Inferior parietal cortex (tissue), 1 donor: ENCODE results near the gene SCARB1.

Experiments
- DNase-seq: peaks from one replicate; pipeline ENCODE4 v3.0.0-alpha.2; 2016; ENCODE audit errors: extremely low spot score

SCARB1 gene

GRCh38 chr12:124774462-124775167, 89.0 kb downstream of the SCARB1 start:
- peak; percentile 77 for DNase-seq

DNA sequence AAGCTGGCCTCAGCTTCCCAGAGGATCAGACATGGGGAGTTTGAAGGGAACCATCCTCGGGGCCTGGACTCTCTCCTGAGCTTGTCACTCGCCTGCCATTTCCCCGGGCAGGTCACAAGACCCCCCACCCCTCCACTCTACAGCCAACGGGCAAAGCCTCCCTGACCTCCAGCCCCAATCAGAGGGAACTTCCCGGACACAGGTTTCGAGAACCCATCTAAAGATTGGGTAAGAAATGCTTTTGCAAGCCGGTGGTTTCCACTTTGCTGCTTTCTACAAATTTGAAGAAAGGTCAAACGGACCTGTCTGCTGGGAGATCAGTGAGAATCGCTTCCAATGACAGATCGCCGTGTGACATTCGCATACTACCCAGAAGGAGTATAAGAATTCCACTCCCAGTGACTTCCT, 89.6 kb downstream of the SCARB1 start:
- no peak for DNase-seq

DNA sequence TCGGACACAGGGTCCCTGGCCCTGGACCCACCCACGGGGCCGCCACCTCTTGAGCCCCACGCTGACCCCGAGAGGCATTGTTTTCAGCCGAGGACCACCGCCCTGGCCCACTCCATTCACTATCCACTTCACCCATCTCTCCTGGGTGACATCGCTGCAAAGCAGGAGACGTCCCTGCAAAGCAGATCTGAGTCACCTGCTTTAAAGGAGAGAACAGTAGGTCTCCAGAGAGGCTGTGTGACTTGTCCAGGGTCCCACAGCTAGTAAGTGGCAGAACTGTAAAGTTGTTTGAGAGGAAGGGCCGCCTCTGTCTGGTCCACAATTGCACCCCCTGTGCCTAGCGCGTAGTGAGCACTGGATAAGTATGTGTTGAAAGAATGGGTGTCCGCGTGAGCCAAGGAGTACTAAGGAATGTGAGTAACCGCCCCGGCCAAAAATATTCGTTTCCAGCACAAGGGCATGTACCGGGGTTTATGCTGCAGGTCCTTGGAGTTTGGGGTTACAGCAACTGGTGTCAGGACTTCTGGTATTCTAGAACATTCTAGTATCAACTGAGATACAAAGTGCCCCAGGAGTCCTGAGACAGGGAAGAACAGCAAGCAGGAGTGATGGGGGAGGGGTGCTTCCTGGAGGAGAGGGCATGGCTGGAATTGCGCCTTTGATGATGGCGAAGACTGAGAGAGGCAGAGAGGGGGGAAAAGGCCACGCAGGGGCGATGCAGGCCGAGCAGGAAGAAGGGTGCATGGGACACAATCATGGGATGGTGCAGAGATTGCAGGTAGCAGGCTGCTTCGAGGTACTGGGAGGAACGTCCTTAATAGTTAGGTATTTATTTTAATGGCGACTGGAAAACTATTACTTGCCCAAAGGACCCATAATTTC, 91.1 kb downstream of the SCARB1 start:
- DNase-seq, result no peak

GRCh38 chr12:124771462-124772288, 92.0 kb downstream of the SCARB1 start:
- peak; percentile 92 for DNase-seq

DNA sequence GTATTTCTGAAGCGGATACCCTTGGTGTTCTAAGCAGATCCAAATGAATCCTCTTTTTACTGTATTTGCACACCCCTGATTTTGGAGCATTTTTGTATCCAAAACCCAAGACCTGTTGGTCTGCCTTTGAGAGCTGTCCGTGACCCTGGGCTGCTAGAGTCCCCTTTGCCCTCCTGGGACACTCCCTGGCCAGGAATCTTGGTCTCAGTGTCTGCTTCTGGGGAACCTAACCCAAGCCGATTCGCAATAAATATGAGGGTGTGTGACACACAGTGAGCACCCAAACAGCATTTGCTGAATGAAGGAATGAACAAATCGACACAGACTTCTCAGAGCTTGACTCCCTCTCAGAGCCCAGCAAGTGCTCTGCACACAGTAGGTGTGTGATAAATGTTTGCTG, 92.9 kb downstream of the SCARB1 start:
- DNase-seq, result no peak

DNA sequence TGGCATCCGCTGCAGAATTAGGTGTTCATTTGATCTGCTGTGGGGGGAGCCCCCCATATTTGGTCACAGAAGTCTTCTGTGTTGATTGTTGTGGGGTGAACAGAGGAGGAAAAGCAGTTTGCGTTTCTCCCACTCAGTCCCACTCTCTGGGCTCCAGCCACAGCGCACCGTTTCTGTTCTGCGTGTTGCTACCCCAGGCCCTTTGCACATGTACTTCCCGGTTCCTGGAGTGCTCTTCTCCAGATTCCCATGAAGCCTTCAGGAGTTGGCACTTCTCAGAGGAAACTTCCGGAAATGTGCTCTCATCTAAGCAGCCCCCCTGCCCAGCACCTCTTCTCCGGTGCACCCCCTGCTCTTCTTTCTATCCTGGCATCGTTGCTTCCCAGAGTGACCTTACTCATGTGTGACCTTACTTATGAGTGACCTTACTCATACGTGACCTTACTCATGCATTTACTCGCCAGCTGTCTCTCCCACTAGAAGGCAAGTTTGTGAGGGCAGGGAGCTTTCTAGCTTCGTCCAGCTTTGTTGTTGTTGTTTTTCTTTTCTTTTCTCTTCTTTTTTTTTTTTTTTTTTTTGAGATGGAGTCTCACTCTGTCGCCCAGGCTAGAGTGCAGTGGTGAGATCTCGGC, 93.7 kb downstream of the SCARB1 start:
- DNase-seq, result no peak

DNA sequence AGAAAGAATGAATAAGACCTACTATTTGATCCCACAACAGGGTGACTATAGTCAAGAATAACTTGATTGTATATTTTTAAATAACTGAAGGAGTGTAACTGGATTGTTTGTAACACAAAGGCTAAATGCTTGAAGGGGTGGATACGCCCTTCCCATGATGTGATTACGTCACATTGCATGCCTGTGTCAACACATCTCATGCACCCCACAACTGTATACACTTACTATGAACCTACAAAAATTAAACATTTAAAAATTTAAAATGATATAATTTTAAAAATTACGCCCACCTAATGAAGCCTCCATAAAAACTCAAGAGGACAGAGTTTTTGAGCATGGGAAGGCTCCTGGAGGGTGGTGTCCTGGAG, 94.5 kb downstream of the SCARB1 start:
- no peak for DNase-seq

GRCh38 chr12:124768452-124769162, 95.1 kb downstream of the SCARB1 start:
- no peak for DNase-seq

- peak; percentile 87 for DNase-seq
Observed at GRCh38 chr12:124767066-124767821, 96.4 kb downstream of the SCARB1 start.

DNA sequence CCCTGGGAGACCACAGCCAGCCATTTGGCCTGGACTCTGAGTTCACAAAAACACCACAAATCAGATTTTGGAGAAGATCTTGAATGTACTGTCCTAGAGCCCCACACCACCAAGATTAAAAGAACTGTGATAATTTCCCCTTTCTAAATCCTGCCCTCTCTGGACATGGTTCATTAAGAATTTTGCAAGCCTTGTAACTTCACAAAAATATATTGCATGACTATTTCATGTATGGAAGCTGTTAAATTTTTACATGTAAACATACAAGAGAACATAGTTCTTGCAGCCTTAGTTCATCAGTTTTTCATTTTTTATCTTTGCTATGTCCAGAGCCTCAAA, 97.0 kb downstream of the SCARB1 start:
- DNase-seq, result no peak

- no peak for DNase-seq
Observed at GRCh38 chr12:124765581-124766489, 97.8 kb downstream of the SCARB1 start.

DNA sequence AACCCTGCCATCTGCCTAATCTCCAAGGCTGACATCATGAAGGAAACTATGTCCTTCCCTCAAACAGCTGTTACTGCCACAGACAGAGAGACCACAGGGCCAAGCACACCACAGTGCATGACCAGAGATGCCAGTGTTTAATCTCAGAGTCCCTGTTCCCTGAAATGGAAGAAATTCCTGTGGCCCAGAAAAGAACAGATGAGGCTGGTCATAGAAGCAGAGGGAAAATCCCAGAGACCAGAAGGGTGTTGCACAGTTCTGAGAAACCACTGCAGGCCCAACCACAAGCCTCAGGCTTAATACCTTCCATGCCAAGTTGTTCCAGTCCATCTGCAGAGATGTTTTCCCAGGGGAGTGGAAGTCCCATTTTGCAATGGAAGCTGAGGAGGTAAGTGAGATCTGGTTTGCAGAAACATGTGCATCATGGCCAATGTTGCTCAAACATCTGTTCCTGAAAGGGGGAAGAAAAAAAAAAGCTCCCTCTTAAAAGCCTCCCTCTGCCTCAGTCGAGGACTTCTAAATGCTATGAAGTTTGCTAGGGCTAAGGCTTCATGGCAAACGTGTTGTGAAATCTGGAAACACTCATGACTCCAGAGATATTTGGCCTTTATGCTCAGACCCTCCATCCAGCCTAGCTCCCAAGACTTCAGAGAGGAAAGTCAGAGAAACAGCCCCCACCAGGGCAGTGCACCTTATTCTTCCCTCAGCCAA, 98.6 kb downstream of the SCARB1 start:
- no peak for DNase-seq

GRCh38 chr12:124764451-124764850, 99.2 kb downstream of the SCARB1 start:
- no peak for DNase-seq

DNA sequence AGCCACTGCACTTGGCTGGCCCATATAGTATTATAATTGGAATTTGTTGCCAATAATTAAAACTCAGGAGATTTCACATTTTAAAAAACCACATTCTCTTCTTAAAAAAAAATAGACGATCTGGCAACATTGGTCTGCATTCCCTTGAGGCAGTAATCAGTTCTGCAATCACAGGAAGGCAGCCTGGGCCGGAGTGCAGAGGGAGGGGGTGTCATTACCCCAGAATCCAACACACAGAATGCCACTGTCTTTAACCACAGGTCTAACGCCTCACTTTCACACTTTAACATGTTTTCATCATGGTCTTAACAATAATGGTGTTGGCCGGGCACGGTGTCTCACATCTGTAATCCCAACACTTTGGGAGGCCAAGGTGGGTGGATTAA, 100.1 kb downstream of the SCARB1 start:
- DNase-seq, result no peak

- no peak for DNase-seq
Observed at GRCh38 chr12:124762791-124763593, 100.7 kb downstream of the SCARB1 start.

- DNase-seq, result no peak
Observed at GRCh38 chr12:124762384-124762783, 101.3 kb downstream of the SCARB1 start.

- no peak for DNase-seq
Observed at GRCh38 chr12:124761871-124762270, 101.8 kb downstream of the SCARB1 start.

DNA sequence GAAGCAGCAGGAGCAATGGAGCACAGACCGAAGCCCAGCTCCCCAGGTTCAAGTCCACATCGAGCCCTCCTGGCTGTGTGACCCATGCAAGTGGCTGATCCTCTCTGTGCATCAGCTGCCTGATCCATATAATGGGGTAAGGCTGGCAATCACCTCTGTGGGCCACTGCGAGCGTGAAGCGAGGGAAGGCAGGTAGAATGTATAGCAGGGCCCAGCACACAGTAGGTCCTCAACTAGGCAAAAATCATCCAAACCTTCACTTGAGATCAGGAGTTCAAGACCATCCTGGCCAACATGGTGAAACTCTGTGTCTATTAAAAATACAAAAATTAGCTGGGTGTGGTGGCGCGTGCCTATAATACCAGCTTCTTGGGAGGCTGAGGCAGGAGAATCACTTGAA, 102.6 kb downstream of the SCARB1 start:
- no peak for DNase-seq
